Measurements from ENCODE around the gene WDR13.

WDR13 gene

DNA sequence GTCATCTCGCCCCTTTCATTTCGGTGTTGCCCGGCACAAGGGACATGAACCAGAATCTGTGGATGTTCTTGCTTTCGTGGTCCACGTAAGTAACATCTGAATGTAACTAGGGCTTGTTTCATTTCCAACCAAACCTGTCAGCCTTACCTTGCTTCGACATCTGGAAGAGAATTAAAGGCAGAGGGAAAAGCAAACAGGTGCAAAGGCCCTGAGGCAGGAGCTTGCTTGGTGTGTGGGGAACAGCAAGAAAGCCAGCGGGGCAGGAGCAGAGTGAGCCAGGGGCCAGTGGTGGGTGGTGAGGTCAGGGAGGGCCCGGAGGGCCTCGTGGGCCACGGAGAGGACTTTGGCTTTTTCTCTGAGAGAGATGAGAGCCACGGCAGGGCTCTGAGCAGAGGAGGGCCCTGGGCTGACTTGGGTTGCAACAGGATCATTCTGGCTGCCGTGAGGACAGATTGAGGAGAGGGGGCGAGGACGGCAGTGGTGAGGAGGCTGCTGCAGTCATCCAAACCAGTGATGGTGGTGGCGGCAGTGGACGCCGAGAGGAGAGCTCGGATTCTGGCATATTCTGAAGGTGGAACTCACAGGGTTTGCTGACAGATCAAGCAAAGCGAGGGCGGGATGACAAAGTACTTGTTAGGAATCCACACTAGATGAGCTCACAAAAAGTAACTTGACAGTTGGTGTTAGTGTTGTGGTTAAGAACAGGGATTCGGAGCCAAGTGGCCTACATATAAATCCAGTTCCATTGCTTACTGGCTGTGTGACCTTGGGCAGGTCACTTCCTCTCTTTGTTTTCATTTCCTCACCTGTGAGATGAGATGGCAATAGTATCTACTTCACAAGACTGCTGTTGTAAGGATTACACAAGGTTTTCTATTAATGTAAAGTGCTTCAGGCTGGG lies 6.8 kb upstream of the WDR13 start:
- H3K4me3 ChIP-seq (ENCODE audit: low read length): no peak overlapping the region
- DNase-seq (ENCODE audit: low read depth, low spot score): no peak

GRCh38 chrX:48591255-48591791 lies 6.0 kb upstream of the WDR13 start:
- no peak for DNase-seq (ENCODE audit: low read depth, low spot score)
- no peak overlapping the region for H3K4me3 ChIP-seq (ENCODE audit: low read length)

GRCh38 chrX:48592971-48593370 lies 4.3 kb upstream of the WDR13 start:
- H3K4me3 ChIP-seq (ENCODE audit: low read length): no peak overlapping the region
- no peak for DNase-seq (ENCODE audit: low read depth, low spot score)

DNA sequence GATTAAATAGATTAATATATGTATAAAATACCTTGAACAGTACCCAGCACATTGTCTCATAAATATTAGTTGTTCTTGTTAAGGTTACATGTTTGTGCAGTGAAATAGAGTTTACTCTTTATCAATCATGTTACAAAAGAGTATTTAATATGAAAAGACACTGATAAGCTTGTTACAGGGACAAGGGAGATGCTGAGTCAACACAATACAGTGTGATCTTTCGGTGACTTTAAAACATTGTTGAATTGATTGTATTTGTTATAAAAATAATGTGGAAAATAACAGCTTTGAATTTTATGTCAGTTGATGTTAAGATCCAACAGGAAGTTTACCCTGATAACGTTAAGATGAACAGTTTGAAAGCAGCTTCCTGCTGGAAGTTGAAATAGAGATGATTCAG lies 1.4 kb upstream of the WDR13 start:
- H3K4me3 ChIP-seq (ENCODE audit: low read length): no peak overlapping the region
- DNase-seq (ENCODE audit: low read depth, low spot score): no peak

DNA sequence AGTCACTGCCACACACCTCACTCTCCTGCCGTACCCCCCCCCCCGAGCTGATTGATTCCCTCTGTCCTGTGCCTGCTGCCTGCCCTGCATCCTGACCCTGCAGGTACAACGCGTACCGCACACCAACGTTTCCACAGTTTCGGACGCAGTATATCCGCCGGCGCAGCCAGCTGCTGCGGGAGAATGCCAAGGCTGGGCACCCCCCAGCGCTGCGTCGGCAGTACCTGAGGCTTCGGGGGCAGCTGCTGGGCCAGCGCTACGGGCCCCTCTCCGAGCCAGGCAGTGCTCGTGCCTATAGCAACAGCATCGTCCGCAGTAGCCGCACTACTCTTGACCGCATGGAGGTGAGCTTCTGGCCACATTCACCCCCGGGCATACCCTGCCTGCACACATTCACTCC lies 1.3 kb downstream of the WDR13 start:
- no peak overlapping the region for H3K4me3 ChIP-seq (ENCODE audit: low read length)
- DNase-seq (ENCODE audit: low read depth, low spot score): no peak

DNA sequence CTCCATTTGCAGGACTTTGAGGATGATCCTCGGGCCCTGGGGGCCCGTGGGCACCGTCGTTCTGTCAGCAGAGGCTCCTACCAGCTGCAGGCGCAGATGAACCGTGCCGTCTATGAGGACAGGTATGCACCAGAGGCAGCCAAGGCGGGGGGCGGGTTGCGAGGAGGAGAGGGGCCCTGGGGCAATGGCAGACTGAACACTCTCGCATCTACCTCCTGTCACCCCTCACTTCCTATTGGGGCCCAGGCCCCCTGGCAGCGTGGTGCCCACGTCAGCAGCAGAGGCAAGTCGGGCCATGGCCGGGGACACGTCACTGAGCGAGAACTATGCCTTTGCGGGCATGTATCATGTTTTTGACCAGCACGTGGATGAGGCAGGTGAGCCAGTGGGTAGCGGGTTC lies 2.0 kb downstream of the WDR13 start:
- no peak overlapping the region for H3K4me3 ChIP-seq (ENCODE audit: low read length)
- DNase-seq (ENCODE audit: low read depth, low spot score): no peak

DNA sequence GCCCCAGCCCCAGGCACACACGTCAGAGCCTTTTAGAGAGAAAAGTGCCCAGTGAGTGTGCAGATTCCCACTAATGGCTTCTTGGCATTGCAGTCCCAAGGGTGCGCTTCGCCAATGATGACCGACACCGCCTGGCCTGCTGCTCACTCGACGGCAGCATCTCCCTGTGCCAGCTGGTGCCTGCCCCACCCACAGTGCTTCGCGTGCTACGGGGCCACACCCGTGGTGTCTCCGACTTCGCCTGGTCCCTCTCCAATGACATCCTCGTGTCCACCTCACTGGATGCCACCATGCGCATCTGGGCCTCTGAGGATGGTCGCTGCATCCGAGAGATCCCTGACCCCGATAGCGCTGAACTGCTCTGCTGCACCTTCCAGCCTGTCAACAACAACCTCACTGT lies 2.9 kb downstream of the WDR13 start:
- no peak for DNase-seq (ENCODE audit: low read depth, low spot score)

DNA sequence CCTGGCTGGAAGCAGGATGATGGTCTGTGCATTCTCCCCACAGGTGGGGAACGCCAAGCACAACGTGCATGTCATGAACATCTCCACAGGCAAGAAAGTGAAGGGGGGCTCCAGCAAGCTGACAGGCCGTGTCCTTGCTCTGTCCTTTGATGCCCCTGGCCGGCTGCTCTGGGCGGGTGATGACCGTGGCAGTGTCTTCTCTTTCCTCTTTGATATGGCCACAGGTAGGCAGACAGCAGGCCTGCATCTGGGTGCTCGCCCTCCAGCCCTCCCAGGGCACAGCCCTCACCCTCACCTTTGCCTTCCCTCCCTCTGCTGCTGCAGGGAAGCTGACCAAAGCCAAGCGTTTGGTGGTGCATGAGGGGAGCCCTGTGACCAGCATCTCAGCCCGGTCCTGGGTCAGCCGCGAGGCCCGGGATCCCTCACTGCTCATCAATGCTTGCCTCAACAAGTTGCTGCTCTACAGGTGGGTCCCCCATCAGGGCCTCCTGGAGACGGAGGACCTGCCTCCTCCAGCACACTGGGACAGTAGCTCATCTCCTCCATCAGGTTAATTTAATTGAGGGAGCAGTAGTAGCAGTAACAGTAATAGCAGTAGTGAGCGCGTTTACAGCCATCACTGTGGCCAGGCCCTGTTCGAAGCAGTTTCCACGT lies 4.6 kb downstream of the WDR13 start:
- H3K4me3 ChIP-seq (ENCODE audit: low read length): no peak overlapping the region
- no peak for DNase-seq (ENCODE audit: low read depth, low spot score)

More for the DNA sequence above, 2.9 kb downstream of the WDR13 start:
- H3K4me3 ChIP-seq (ENCODE audit: low read length): no peak overlapping the region

DNA sequence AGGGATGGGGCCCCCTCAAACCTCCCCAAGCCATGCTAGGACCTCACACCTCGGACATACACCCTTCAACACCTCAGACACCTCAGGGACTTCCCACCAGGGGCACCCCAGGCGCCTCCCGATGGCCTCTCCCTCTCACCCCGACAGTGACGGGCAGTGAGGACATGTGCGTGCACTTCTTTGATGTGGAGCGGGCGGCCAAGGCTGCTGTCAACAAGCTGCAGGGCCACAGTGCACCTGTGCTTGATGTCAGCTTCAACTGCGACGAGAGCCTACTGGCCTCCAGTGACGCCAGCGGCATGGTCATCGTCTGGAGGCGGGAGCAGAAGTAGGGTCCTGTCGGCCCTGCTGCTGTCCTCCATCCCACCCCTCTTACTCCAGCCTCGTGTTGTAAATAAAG lies 7.4 kb downstream of the WDR13 start:
- DNase-seq (ENCODE audit: low read depth, low spot score): no peak
- no peak overlapping the region for H3K4me3 ChIP-seq (ENCODE audit: low read length)

DNA sequence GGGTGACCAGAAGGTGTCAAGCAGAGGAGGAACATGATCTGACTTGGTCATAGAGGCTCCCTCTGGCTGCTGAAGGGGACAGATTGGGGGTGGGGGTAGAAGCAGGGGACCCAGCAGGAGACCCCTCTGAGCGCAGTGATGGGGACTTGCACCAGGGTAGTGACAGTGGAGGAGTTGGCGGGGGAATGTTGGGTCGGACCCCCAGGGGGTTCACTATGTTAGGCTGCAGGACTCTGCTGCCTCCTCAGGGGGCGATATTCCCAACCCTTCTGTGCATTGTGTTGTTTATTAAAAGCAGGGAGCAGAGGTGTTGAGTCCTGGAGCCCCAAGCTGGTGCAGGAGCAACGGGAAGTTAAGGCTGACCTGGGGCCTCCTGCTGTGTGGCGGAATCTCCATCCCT lies 8.8 kb downstream of the WDR13 start:
- no peak overlapping the region for H3K4me3 ChIP-seq (ENCODE audit: low read length)
- DNase-seq (ENCODE audit: low read depth, low spot score): no peak

DNA sequence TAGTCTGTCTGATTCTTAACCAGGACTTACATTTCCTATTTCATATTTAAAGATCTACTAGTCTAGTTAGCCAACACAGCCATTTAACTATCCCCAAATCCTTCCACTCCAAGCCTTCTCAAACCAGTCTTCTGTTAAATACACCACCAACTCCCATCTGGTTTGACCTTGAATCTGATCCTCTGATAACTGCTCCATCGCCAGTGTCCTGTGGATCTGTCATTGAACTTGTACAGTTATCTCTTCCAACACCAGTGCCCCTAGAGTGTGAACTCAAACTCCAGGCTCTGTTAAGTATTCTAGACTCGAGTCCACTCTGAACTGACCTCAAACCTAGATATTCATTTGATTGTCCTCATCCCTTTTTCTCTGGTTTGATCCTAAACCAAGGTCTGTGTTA lies 14.4 kb downstream of the WDR13 start:
- no peak for DNase-seq (ENCODE audit: low read depth, low spot score)
- no peak overlapping the region for H3K4me3 ChIP-seq (ENCODE audit: low read length)

GRCh38 chrX:48613502-48614160 lies 16.3 kb downstream of the WDR13 start:
- no peak for DNase-seq (ENCODE audit: low read depth, low spot score)
- H3K4me3 ChIP-seq (ENCODE audit: low read length): no peak overlapping the region

DNA sequence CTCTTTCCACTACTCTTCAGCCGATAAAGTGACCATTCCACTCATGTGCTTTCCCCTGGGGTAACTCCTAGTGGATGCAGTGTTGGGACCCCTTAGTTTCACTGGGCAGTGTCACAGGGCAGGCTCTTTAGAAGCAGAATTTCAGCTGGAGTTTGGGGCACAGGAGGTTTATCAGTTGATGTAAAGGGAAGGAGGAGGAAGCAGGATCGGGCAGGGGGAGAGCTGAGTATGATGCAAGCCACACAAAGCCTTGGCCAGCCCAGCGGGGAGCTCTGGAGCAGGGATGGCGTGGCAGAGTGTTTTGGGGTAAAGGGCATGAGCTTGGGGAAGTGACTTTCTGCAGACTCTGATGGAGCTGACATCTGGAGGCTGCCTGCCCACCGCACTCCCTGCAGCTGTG lies 19.3 kb downstream of the WDR13 start:
- H3K4me3 ChIP-seq (ENCODE audit: low read length): no peak overlapping the region

GRCh38 chrX:48617542-48618340 lies 20.4 kb downstream of the WDR13 start:
- no peak overlapping the region for H3K4me3 ChIP-seq (ENCODE audit: low read length)
- no peak for DNase-seq (ENCODE audit: low read depth, low spot score)

More for the DNA sequence above, 19.3 kb downstream of the WDR13 start:
- no peak for DNase-seq (ENCODE audit: low read depth, low spot score)

DNA sequence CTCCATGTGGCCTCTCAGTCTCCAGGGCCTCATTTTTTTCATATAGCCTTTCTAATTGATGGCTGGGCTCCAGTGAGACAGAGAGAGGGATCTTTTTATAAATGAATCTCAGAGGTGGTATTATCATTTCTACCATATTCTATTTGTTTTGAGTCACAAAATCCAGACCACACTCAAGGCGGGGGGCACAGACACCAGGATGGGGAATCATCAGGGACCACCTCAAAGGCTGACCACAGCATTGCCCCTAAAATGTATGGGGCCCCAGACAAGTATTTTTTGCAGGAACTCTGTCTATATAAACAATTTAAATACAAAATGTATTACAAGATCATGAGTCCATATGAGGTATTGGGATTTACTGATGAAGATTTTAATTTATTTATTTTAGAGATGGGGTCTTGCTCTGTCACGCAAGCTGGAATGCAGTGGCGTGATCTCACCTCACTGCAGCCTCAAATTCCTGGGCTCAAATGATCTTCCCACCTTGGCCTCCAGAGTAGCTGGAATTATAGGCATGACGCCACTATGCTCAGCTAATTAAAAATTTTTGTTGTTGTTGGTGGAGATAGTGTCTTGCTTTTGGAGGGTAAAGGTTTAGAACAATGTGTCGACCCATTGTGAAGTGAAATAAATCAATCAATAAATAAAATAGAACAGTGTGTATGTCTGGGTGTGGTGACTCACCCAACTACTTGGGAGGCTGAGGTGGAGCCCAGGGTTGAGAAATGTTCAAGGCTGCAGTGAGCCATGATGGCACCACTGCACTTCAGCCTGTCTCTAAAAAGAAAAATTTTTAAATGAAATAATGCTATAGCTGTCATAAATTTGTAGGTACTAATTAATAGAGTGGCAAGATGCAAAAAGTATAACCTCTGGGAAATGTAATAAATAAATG lies 29.4 kb downstream of the WDR13 start:
- DNase-seq (ENCODE audit: low read depth, low spot score): no peak
- H3K4me3 ChIP-seq (ENCODE audit: low read length): no peak overlapping the region

DNA sequence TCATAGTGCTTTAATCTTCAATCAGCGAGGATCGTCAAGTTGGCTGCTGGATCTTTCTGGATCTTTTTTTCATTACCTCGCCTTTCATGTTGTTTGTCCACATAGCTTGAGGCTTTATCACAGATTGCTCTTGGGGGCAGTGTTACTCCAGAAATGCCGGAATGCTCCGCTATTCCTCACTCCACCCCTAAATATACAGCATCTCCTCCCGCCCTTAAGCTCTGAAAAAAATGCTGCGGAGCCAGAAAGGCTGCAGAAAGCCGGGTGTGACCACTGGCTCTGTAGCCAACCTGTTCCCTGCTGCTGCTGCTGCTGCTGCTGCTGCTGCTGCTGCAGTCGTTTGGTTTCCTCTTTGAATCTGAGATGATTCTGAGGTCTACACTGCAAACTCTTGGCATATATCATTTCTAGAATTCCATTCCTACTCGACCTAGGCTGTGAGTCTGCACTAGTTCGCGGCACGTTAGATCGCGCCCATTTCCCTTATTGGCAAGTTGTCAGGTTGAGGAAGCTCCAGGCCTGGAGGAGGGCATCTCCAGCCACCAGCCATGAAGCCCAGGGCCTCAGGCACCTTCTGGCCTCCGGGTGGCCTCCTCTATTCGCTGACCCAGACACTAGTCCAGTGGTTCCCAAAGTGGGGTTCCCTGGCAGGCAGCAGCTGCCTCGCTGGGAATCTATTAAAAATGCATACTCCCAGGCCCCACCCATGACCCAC lies 34.2 kb downstream of the WDR13 start:
- DNase-seq (ENCODE audit: low read depth, low spot score): no peak
- H3K4me3 ChIP-seq (ENCODE audit: low read length): no peak overlapping the region

DNA sequence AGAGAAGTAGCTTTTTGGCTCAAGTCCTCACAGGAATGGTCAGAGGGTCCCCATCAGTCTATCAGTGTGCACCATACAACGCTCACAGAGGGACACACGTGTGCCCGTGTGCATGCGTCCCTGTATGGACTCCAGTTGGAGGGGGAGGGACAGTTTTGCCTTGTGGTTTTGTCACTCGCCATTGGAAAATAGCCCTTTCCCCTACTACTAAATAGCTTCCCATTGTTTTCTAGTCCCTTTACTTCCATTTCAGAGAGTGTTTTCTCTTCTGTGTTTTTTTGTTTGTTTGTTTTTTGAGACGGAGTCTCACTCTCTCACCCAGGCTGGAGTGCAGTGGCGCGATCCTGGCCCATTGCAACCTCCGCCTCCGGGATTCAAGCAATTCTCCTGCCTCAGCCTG lies 34.9 kb downstream of the WDR13 start:
- no peak overlapping the region for H3K4me3 ChIP-seq (ENCODE audit: low read length)
- no peak for DNase-seq (ENCODE audit: low read depth, low spot score)

GRCh38 chrX:48636301-48636700 lies 39.0 kb downstream of the WDR13 start:
- DNase-seq (ENCODE audit: low read depth, low spot score): no peak
- H3K4me3 ChIP-seq (ENCODE audit: low read length): no peak overlapping the region
